ENCODE data around the gene ZKSCAN7. TPM values are rescaled to one million over a fixed set of nuclear protein-coding genes. Genes with fewer than 3 reads are reported as not detected.
"Not testable (repeated sequence)": the region's sequence is repeated elsewhere in the genome, so short reads cannot be mapped to it uniquely, and the experiment has no call there.

The ZKSCAN7 gene
- total and polyA plus RNA-seq, 2 donors (not counting 3 experiments of a cell fraction or from before 2014, with no cell fraction given) = 0.75 to 1.9 TPM

DNA sequence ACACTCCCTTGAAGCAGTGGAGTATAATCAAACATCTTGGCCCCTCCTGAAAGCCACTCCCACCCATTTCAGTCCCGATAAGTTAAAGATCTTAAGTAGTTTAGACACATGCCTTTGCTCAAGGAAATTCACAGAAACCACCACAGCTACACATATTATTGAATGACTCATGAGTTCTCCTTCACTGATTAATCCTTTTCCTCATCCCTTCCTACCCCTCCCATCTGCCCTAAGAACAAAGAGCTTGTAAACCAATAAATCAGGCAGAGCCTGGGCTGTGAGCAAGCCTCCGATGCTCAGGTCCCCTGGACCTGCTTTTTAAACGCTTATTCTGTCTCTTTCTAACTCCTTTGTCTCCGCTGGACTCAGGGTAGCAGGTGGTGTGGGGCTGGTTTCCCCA, 20.3 kb upstream of the ZKSCAN7 start:
- dilution Hi-C loops (cut with MboI; ENCODE audit: extremely low pct_ligation_motif_present, low sequenced_read_pairs); H3K27me3 ChIP-seq (ENCODE audit: control insufficient read depth in 2 of 2, insufficient read depth in 2 of 2, low read length in 2 of 2); DNase-seq (ENCODE audit: low read depth, low spot score); BruUV-seq (replicated peaks); H3K4me3 ChIP-seq (replicated peaks in 1 of 3; ENCODE audit: insufficient read depth in 1 of 3, low read depth in 1 of 3, low read length in 3 of 3); H3K9me1 ChIP-seq (replicated peaks; ENCODE audit: control insufficient read depth, extremely low read depth, insufficient read depth, low read length); H3K27ac ChIP-seq (ENCODE audit: insufficient read depth, low read depth, low read length); POLR2A ChIA-PET; H2AFZ ChIP-seq (ENCODE audit: low read depth, low read length); H3K9ac ChIP-seq (replicated peaks; ENCODE audit: extremely low read depth, insufficient read depth, low read length); H3K79me2 ChIP-seq (ENCODE audit: control insufficient read depth, insufficient read depth, low read length); H3K9me3 ChIP-seq (replicated peaks; ENCODE audit: control insufficient read depth, insufficient read depth, low read length); FAIRE-seq; H4K20me1 ChIP-seq (replicated peaks; ENCODE audit: control insufficient read depth, extremely low read depth, insufficient read depth, low read length); H3K36me3 ChIP-seq (ENCODE audit: control insufficient read depth in 2 of 2, extremely low read depth in 1 of 2, insufficient read depth in 2 of 2, low read length in 2 of 2); H3K4me1 ChIP-seq (ENCODE audit: control insufficient read depth, extremely low read depth, insufficient read depth, low read length); H3K4me2 ChIP-seq (ENCODE audit: insufficient read depth, low read length): not testable (repeated sequence)
- intact Hi-C loops (cut with micrococcal nuclease) = loop anchor here (5.0 kb wide), 1 partner anchor 443 kb away; the partner anchor contains the start of genes EXOSC7 and ZDHHC3
- CTCF ChIA-PET = interaction anchor here (1.6 to 2.7 kb wide), 2 partner anchors 379 to 467 kb away, joined by 3 to 58 read pairs; no protein-coding TSS in a partner anchor

DNA sequence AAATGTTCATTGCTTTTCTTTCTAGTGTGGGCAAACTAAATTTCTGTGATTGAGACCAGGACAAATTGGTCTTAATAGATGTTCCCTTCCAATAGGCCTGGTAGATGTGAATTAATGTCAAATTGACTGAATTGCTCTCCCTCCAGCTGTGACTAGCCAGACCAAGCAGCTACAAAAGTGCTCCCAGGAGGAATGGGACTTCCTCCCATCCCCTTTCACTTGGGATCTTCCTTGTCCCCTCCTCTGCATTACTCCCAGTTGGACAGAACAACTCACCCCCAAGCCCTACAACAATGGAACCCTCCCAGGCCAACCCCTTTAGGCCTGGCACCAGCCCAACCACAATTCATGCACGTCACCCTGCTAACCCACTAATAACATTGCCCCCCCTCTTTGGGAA, 19.6 kb upstream of the ZKSCAN7 start:
- dilution Hi-C loops (cut with MboI; ENCODE audit: extremely low pct_ligation_motif_present, low sequenced_read_pairs) (no loop called here), intact Hi-C loops (cut with micrococcal nuclease) (no loop called here)
- CTCF ChIA-PET = no interaction called here
- Histone ChIP-seq H3K79me2 (ENCODE audit: control insufficient read depth, insufficient read depth, low read length) (no peaks in the 10 kb centered on the region), H3K4me2 (ENCODE audit: insufficient read depth, low read length) (no peak overlapping the region), H3K27me3 (ENCODE audit: control insufficient read depth in 2 of 2, insufficient read depth in 2 of 2, low read length in 2 of 2) (peaks cover 1 to 4% of the 10 kb centered on the region in 2 experiments), H3K4me1 (ENCODE audit: control insufficient read depth, extremely low read depth, insufficient read depth, low read length) (no peaks in the 10 kb centered on the region), H3K4me3 (replicated peaks in 1 of 3; ENCODE audit: insufficient read depth in 1 of 3, low read depth in 1 of 3, low read length in 3 of 3) (no peak overlapping the region), H3K9me1 (replicated peaks; ENCODE audit: control insufficient read depth, extremely low read depth, insufficient read depth, low read length) (no peaks in the 10 kb centered on the region), H3K9me3 (replicated peaks; ENCODE audit: control insufficient read depth, insufficient read depth, low read length) (no peaks in the 10 kb centered on the region), H4K20me1 (replicated peaks; ENCODE audit: control insufficient read depth, extremely low read depth, insufficient read depth, low read length) (no peaks in the 10 kb centered on the region), H3K9ac (replicated peaks; ENCODE audit: extremely low read depth, insufficient read depth, low read length) (no peak overlapping the region), H3K36me3 (ENCODE audit: control insufficient read depth in 2 of 2, extremely low read depth in 1 of 2, insufficient read depth in 2 of 2, low read length in 2 of 2) (no peaks in the 10 kb centered on the region), H3K27ac (ENCODE audit: insufficient read depth, low read depth, low read length) (no peak overlapping the region), H2AFZ (ENCODE audit: low read depth, low read length) (no peak overlapping the region)
- TF ChIP-seq JUN (IDR thresholded peaks at IDR 0.05; ENCODE audit: borderline replicate concordance, insufficient read depth, insufficient read length, low read depth) (no peak), GATA2 (IDR thresholded peaks at IDR 0.05; ENCODE audit: insufficient read depth, insufficient read length, low read depth, low read length) (no peak), POLR2AphosphoS5 (IDR thresholded peaks at IDR 0.05; ENCODE audit: insufficient read depth, low read depth, low read length) (no peak), MYC (IDR thresholded peaks at IDR 0.05; ENCODE audit: low read depth, low read length) (no peak), EZH2 (IDR thresholded peaks at IDR 0.05; ENCODE audit: borderline replicate concordance, low read depth, low read length, severe bottlenecking) (no peak), POLR2A (IDR thresholded peaks at IDR 0.05; ENCODE audit: low read depth, low read length) (no peak), FOS (IDR thresholded peaks at IDR 0.05; ENCODE audit: borderline replicate concordance, insufficient read depth, low read length) (no peak)
- TF ChIP-seq, protein P1, sequence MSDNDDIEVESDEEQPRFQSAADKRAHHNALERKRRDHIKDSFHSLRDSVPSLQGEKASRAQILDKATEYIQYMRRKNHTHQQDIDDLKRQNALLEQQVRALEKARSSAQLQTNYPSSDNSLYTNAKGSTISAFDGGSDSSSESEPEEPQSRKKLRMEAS (IDR thresholded peaks at IDR 0.05; ENCODE audit: insufficient read depth, insufficient read length) = no peak
- TF ChIP-seq, protein P2, sequence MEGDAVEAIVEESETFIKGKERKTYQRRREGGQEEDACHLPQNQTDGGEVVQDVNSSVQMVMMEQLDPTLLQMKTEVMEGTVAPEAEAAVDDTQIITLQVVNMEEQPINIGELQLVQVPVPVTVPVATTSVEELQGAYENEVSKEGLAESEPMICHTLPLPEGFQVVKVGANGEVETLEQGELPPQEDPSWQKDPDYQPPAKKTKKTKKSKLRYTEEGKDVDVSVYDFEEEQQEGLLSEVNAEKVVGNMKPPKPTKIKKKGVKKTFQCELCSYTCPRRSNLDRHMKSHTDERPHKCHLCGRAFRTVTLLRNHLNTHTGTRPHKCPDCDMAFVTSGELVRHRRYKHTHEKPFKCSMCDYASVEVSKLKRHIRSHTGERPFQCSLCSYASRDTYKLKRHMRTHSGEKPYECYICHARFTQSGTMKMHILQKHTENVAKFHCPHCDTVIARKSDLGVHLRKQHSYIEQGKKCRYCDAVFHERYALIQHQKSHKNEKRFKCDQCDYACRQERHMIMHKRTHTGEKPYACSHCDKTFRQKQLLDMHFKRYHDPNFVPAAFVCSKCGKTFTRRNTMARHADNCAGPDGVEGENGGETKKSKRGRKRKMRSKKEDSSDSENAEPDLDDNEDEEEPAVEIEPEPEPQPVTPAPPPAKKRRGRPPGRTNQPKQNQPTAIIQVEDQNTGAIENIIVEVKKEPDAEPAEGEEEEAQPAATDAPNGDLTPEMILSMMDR (IDR thresholded peaks at IDR 0.05; ENCODE audit: extremely low read depth in 1 of 2, insufficient read depth in 1 of 2, low read depth in 1 of 2, low read length in 2 of 2) = no peak
- POLR2A ChIA-PET = no interaction called here
- FAIRE-seq = no peak
- DNase-seq (ENCODE audit: low read depth, low spot score) = no peak
- no TSS peak for BruUV-seq (replicated peaks)

DNA sequence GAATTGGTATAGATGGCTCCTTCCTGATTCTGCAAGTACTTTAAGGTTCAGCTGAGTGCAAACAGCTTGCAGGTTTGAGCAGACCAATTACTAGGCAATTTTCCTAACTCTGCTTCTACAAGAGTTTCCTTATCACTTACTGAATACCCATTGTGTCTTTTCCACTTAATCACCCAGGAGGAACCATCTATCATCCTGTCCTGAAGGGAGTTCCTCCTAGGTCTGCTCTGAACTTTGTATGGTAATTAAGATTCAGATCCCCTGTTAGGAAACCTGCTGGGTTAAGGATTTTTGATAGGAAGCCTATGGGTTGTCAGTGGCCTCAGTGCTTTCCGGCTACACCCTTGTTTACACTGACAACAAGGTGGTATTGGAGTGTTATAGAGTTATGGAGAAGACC, 10.2 kb upstream of the ZKSCAN7 start:
- H3K4me3 ChIP-seq (replicated peaks in 1 of 3; ENCODE audit: insufficient read depth in 1 of 3, low read depth in 1 of 3, low read length in 3 of 3); H3K27me3 ChIP-seq (ENCODE audit: control insufficient read depth in 2 of 2, insufficient read depth in 2 of 2, low read length in 2 of 2); H3K79me2 ChIP-seq (ENCODE audit: control insufficient read depth, insufficient read depth, low read length); H3K4me1 ChIP-seq (ENCODE audit: control insufficient read depth, extremely low read depth, insufficient read depth, low read length); intact Hi-C loops (cut with micrococcal nuclease); DNase-seq (ENCODE audit: low read depth, low spot score); H2AFZ ChIP-seq (ENCODE audit: low read depth, low read length); CTCF ChIA-PET; H3K9ac ChIP-seq (replicated peaks; ENCODE audit: extremely low read depth, insufficient read depth, low read length); H3K4me2 ChIP-seq (ENCODE audit: insufficient read depth, low read length); FAIRE-seq; dilution Hi-C loops (cut with MboI; ENCODE audit: extremely low pct_ligation_motif_present, low sequenced_read_pairs); H3K9me1 ChIP-seq (replicated peaks; ENCODE audit: control insufficient read depth, extremely low read depth, insufficient read depth, low read length); H3K27ac ChIP-seq (ENCODE audit: insufficient read depth, low read depth, low read length); BruUV-seq (replicated peaks); H3K36me3 ChIP-seq (ENCODE audit: control insufficient read depth in 2 of 2, extremely low read depth in 1 of 2, insufficient read depth in 2 of 2, low read length in 2 of 2); H4K20me1 ChIP-seq (replicated peaks; ENCODE audit: control insufficient read depth, extremely low read depth, insufficient read depth, low read length); H3K9me3 ChIP-seq (replicated peaks; ENCODE audit: control insufficient read depth, insufficient read depth, low read length); POLR2A ChIA-PET: not testable (repeated sequence)
